HG03196 (cell line): ENCODE measurements around the gene WDR48.

ENCODE experiments used
- ATAC-seq: cut with Tn5 transposase; IDR thresholded peaks from one replicate; pipeline ENCODE4 v1.9.1; 2021; ENCODE audit not compliant: unreplicated experiment

The WDR48 gene

GRCh38 chr3:39063143-39063542 is 11.3 kb downstream of the WDR48 start:
- no peak for ATAC-seq

- ATAC-seq: no peak
Measured at GRCh38 chr3:39064646-39065045, 12.8 kb downstream of the WDR48 start.

- ATAC-seq: no peak
Measured at GRCh38 chr3:39065197-39065596, 13.4 kb downstream of the WDR48 start.

GRCh38 chr3:39067286-39067685 is 15.5 kb downstream of the WDR48 start:
- no peak for ATAC-seq

GRCh38 chr3:39068556-39068955 is 16.7 kb downstream of the WDR48 start:
- no peak for ATAC-seq

- ATAC-seq: no peak
Measured at GRCh38 chr3:39075910-39076309, 24.1 kb downstream of the WDR48 start.

GRCh38 chr3:39079530-39079929 is 27.7 kb downstream of the WDR48 start:
- no peak for ATAC-seq

- no peak for ATAC-seq
Measured at GRCh38 chr3:39080026-39080425, 28.2 kb downstream of the WDR48 start.

- no peak for ATAC-seq
Measured at GRCh38 chr3:39082666-39083313, 31.0 kb downstream of the WDR48 start.

- no peak for ATAC-seq
Measured at GRCh38 chr3:39086144-39086543, 34.3 kb downstream of the WDR48 start.

- ATAC-seq: no peak
Measured at GRCh38 chr3:39088456-39088855, 36.6 kb downstream of the WDR48 start.

- ATAC-seq: no peak
Measured at GRCh38 chr3:39088889-39089288, 37.1 kb downstream of the WDR48 start.

GRCh38 chr3:39090922-39091321 is 39.1 kb downstream of the WDR48 start:
- ATAC-seq: no peak

GRCh38 chr3:39094851-39095677 is 43.2 kb downstream of the WDR48 start:
- no peak for ATAC-seq

- no peak for ATAC-seq
Measured at GRCh38 chr3:39095778-39096177, 44.0 kb downstream of the WDR48 start.

- no peak for ATAC-seq
Measured at GRCh38 chr3:39096775-39097174, 45.0 kb downstream of the WDR48 start.

GRCh38 chr3:39097716-39098472 is 46.1 kb downstream of the WDR48 start:
- ATAC-seq: no peak

- ATAC-seq: no peak
Measured at GRCh38 chr3:39098473-39099000, 46.7 kb downstream of the WDR48 start.

GRCh38 chr3:39099242-39099641 is 47.4 kb downstream of the WDR48 start:
- no peak for ATAC-seq

- no peak for ATAC-seq
Measured at GRCh38 chr3:39099738-39100499, 48.1 kb downstream of the WDR48 start.

GRCh38 chr3:39100500-39100886 is 48.7 kb downstream of the WDR48 start:
- ATAC-seq: no peak
